OCI-LY7 (cell line): ENCODE measurements around the gene HECW1. TPM values are rescaled to one million over a fixed set of nuclear protein-coding genes. Genes with fewer than 3 reads are reported as not detected.

Experiments
- BruUV-seq: library from RNA; stranded (reverse); fragments of 400-500 nt; replicated peaks from 2 replicates; lab custom pipeline; 2021; lab: Mats Ljungman, UMichigan
- CTCF ChIA-PET: fragments of 300-600 bp; sonication (Branson Sonifier 250); formaldehyde crosslinking; loops from one replicate; lab custom pipeline; 2022; ENCODE audit warnings: antibody characterized with exemption; ENCODE audit not compliant: unreplicated experiment; lab: Charles Lee
- POLR2A ChIA-PET: fragments of 300-600 bp; sonication (Branson Sonifier 250); formaldehyde crosslinking; loops from one replicate; lab custom pipeline; 2022; ENCODE audit warnings: antibody characterized with exemption; lab: Charles Lee
- DNase-seq: peaks from one replicate; pipeline ENCODE4 v3.0.0-alpha.2; 2015; ENCODE audit warnings: low spot score
- H2AFZ ChIP-seq: fragments of 200-600 bp; sonication (generic), shearing (Covaris generic); 2 replicates; pipeline ENCODE4 v1.6.1; 2014; ENCODE audit warnings: mild to moderate bottlenecking, antibody characterized with exemption, low read length, moderate library complexity
- H3K27ac ChIP-seq: fragments of 200-600 bp; sonication (generic); 2 replicates; pipeline ENCODE4 v1.5.1; 2014; ENCODE audit warnings: mixed run types, low read depth, mild to moderate bottlenecking, moderate library complexity, low read length, inconsistent platforms; ENCODE audit not compliant: poor library complexity, severe bottlenecking
- H3K36me3 ChIP-seq: fragments of 200-600 bp; sonication (generic); 2 replicates; pipeline ENCODE4 v1.6.1; 2014; ENCODE audit warnings: mild to moderate bottlenecking, antibody characterized with exemption, low read length, moderate library complexity, mixed read lengths; ENCODE audit not compliant: insufficient read depth
- H3K4me1 ChIP-seq: fragments of 200-600 bp; sonication (generic); 2 replicates; pipeline ENCODE4 v1.5.1; 2014; ENCODE audit warnings: mild to moderate bottlenecking, low read length; ENCODE audit not compliant: insufficient read depth, poor library complexity, severe bottlenecking
- H3K4me2 ChIP-seq: fragments of 200-600 bp; sonication (generic); 2 replicates; pipeline ENCODE4 v1.6.1; 2014; ENCODE audit warnings: mild to moderate bottlenecking, low read length
- H3K4me3 ChIP-seq: fragments of 200-600 bp; sonication (generic); 2 replicates; pipeline ENCODE4 v1.5.1; 2014; ENCODE audit warnings: mild to moderate bottlenecking, low read depth, low read length; ENCODE audit not compliant: poor library complexity, severe bottlenecking
- H3K79me2 ChIP-seq: fragments of 200-600 bp; sonication (generic); 2 replicates; pipeline ENCODE4 v1.6.1; 2016; ENCODE audit warnings: low read depth, mild to moderate bottlenecking, low read length, moderate library complexity, mixed read lengths; ENCODE audit not compliant: insufficient read depth
- H3K9me2 ChIP-seq: fragments of 200-600 bp; sonication (generic); 2 replicates; pipeline ENCODE4 v1.6.1; 2016; ENCODE audit warnings: mild to moderate bottlenecking, low read length, mixed read lengths; ENCODE audit not compliant: insufficient read depth
- H3K9me3 ChIP-seq: fragments of 200-600 bp; sonication (generic); 2 replicates; pipeline ENCODE4 v1.6.1; 2014; ENCODE audit warnings: mild to moderate bottlenecking, mixed run types, low read length, mixed read lengths
- H4K20me1 ChIP-seq: fragments of 200-600 bp; sonication (generic); 2 replicates; pipeline ENCODE4 v1.6.1; 2014; ENCODE audit warnings: mild to moderate bottlenecking, antibody characterized with exemption, low read length, moderate library complexity, mixed read lengths; ENCODE audit not compliant: insufficient read depth
- EZH2phosphoT487 ChIP-seq: fragments of 200-600 bp; sonication (generic); IDR thresholded peaks from 2 replicates; pipeline ENCODE4 v1.6.1; 2018; ENCODE audit warnings: low read depth, borderline replicate concordance, mild to moderate bottlenecking, mixed run types, antibody characterized with exemption, low read length, moderate library complexity, mixed read lengths
- intact Hi-C: fragments of 100-400 bp; cut with micrococcal nuclease; formaldehyde crosslinking; loops from one replicate; pipeline ENCODE4 v1.10.0; 2022; ENCODE audit not compliant: unreplicated experiment
- total RNA-seq, 2 experiments: library from RNA; depleted of rRNA in 1 of 2; stranded (reverse); fragments of >200 nt in 1 of 2; shearing (Covaris generic) in 1 of 2; gene quantifications; 2 replicates each; pipeline ENCODE4 v1.2.3, GENCODE V29; 2014 to 2022
- TF ChIP-seq, protein P1 (sequence below): fragments of 200-600 bp; sonication (generic); conservative IDR thresholded peaks from 2 replicates; pipeline ENCODE4 v1.5.1; 2014; ENCODE audit warnings: mild to moderate bottlenecking, antibody characterized with exemption, low read length, moderate library complexity, mixed read lengths

HECW1 gene
- total RNA-seq, 2 experiments from 2014 or later, result 2.0 TPM

DNA sequence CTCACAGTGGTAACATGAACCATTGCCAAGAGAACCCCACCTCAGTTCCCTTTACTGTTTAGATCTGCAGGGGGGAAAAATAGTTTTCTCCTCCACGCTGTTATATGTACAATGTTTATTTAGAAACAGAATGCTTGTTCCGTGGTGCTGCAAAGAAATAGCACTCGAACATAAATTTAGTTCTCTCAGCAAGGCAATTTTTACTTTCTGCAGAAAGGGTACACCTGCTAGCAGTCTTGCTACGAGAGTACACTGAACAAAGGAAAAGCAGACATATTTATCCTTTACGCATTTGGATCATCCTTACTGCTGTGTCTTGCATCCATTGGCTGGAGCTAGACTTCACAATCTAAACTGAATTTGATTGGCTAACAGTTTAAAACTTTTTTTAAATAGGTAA is 178.5 kb downstream of the HECW1 start:
- ChIA-PET POLR2A (no interaction called here), CTCF (no interaction called here)
- Histone ChIP-seq H3K36me3 (no peaks in the 10 kb centered on the region), H3K79me2 (no peaks in the 10 kb centered on the region), H3K9me3 (peaks cover 10% of the 10 kb centered on the region; the same call in 1 of the 2 replicates), H3K4me3 (no peak overlapping the region), H3K4me1 (no peaks in the 10 kb centered on the region), H4K20me1 (no peaks in the 10 kb centered on the region), H3K9me2 (no peaks in the 10 kb centered on the region), H3K4me2 (no peak overlapping the region), H3K27ac (no peak overlapping the region), H2AFZ (no peak overlapping the region)
- intact Hi-C loops, result no loop called here
- BruUV-seq, result no TSS peak
- TF ChIP-seq EZH2phosphoT487, result no peak
- TF ChIP-seq, protein P1, sequence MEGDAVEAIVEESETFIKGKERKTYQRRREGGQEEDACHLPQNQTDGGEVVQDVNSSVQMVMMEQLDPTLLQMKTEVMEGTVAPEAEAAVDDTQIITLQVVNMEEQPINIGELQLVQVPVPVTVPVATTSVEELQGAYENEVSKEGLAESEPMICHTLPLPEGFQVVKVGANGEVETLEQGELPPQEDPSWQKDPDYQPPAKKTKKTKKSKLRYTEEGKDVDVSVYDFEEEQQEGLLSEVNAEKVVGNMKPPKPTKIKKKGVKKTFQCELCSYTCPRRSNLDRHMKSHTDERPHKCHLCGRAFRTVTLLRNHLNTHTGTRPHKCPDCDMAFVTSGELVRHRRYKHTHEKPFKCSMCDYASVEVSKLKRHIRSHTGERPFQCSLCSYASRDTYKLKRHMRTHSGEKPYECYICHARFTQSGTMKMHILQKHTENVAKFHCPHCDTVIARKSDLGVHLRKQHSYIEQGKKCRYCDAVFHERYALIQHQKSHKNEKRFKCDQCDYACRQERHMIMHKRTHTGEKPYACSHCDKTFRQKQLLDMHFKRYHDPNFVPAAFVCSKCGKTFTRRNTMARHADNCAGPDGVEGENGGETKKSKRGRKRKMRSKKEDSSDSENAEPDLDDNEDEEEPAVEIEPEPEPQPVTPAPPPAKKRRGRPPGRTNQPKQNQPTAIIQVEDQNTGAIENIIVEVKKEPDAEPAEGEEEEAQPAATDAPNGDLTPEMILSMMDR, result no peak
- DNase-seq, result no peak

DNA sequence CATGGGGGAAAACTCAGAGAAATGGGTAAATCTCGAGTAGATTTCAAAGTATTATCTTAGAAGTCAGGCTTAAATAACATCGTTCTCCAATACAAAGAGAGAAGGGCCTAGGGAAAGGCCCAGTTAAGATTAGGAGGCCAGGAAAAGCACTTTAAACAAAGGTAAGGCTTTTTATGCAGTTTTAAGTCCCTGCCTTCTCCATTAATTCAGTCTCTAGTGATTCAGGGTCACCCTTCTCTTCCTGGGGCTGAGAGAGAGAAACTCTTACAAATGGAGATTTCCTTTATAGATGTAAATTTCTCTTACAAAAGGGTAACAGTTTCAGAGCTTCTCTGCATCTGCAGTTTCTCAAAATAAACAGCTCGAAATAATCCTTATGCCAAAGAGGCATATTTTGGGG is 179.3 kb downstream of the HECW1 start:
- Histone ChIP-seq H3K27ac (no peak overlapping the region), H3K36me3 (no peaks in the 10 kb centered on the region), H3K9me3 (peaks cover 10% of the 10 kb centered on the region; the same call in 1 of the 2 replicates), H4K20me1 (no peaks in the 10 kb centered on the region), H3K4me2 (no peak overlapping the region), H2AFZ (no peak overlapping the region), H3K4me3 (no peak overlapping the region), H3K9me2 (no peaks in the 10 kb centered on the region), H3K4me1 (no peaks in the 10 kb centered on the region), H3K79me2 (no peaks in the 10 kb centered on the region)
- ChIA-PET CTCF (no interaction called here), POLR2A (interaction anchor here (0.6 kb wide), 1 partner anchor 11 kb away, joined by 3 read pairs; no protein-coding TSS in a partner anchor)
- DNase-seq, result no peak
- TF ChIP-seq EZH2phosphoT487, result no peak
- intact Hi-C loops, result no loop called here
- BruUV-seq, result no TSS peak

DNA sequence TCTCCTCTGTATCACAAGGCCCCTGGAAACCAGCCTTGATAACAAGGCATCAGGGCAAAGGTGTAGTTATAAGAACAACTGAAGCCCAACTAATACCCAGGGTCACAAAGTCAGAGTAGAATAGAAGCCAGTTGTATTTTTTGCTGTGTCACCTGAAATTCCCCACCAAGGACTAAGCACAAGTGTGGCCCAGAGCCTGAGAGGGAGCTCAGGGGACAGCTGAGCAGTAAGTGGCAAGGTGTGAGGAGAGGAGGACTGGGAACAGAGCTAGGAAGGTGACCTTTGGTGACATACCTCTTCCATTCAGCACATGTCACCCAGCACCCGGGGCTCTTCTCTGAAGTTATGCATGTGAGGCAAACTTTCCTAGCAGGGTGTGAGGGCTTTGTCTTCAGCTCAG is 179.9 kb downstream of the HECW1 start:
- Histone ChIP-seq H2AFZ (no peak overlapping the region), H3K4me2 (no peak overlapping the region), H3K4me3 (no peak overlapping the region), H3K27ac (no peak overlapping the region), H3K9me3 (peaks cover 10% of the 10 kb centered on the region; the same call in 1 of the 2 replicates), H4K20me1 (no peaks in the 10 kb centered on the region), H3K4me1 (no peaks in the 10 kb centered on the region), H3K36me3 (no peaks in the 10 kb centered on the region), H3K9me2 (no peaks in the 10 kb centered on the region), H3K79me2 (no peaks in the 10 kb centered on the region)
- intact Hi-C loops, result no loop called here
- CTCF ChIA-PET, result no interaction called here
- no peak for TF ChIP-seq EZH2phosphoT487
- TF ChIP-seq, protein P1, result no peak
- no TSS peak for BruUV-seq
- DNase-seq, result no peak
- POLR2A ChIA-PET, result interaction anchor here (0.8 kb wide), 1 partner anchor 13 kb away, joined by 5 read pairs; no protein-coding TSS in a partner anchor
